KMS-11 (cell line): ENCODE measurements around the gene XPR1.

ENCODE experiments used
- H2AFZ ChIP-seq: fragments of 200-600 bp; sonication (generic); 2 replicates; pipeline ENCODE4 v1.6.1; 2016; ENCODE audit warnings: antibody characterized with exemption, mixed run types, low read depth
- H3K27ac ChIP-seq: fragments of 200-600 bp; sonication (generic); 2 replicates; pipeline ENCODE4 v1.6.1; 2016; ENCODE audit warnings: mild to moderate bottlenecking, mixed run types
- H3K27me3 ChIP-seq: fragments of 200-600 bp; sonication (generic); 2 replicates; pipeline ENCODE4 v1.6.1; 2017; ENCODE audit warnings: mild to moderate bottlenecking, low read depth, mixed run types, moderate library complexity; ENCODE audit not compliant: insufficient read depth
- H3K36me3 ChIP-seq: fragments of 200-600 bp; sonication (generic); 2 replicates; pipeline ENCODE4 v1.6.1; 2017; ENCODE audit warnings: mild to moderate bottlenecking, mixed run types; ENCODE audit not compliant: insufficient read depth
- H3K4me1 ChIP-seq: fragments of 200-600 bp; sonication (generic); 2 replicates; pipeline ENCODE4 v1.6.1; 2016; ENCODE audit warnings: mild to moderate bottlenecking, low read depth, mixed run types; ENCODE audit not compliant: poor library complexity, severe bottlenecking
- H3K4me2 ChIP-seq: fragments of 200-600 bp; sonication (generic); 2 replicates; pipeline ENCODE4 v1.7.0; 2016; ENCODE audit warnings: mild to moderate bottlenecking, mixed run types
- H3K4me3 ChIP-seq: fragments of 200-600 bp; sonication (generic); IDR thresholded peaks from 2 replicates; pipeline ENCODE4 v1.6.1; 2017; ENCODE audit warnings: low read depth, low read length, mixed read lengths; ENCODE audit not compliant: insufficient read depth
- H3K79me2 ChIP-seq: fragments of 200-600 bp; sonication (generic); 2 replicates; pipeline ENCODE4 v1.6.1; 2016; ENCODE audit warnings: low read depth, mixed run types; ENCODE audit not compliant: insufficient read depth
- H3K9ac ChIP-seq: fragments of 200-600 bp; sonication (generic); 2 replicates; pipeline ENCODE4 v1.6.1; 2016; ENCODE audit warnings: mild to moderate bottlenecking, mixed run types
- H4K20me1 ChIP-seq: fragments of 200-600 bp; sonication (generic); 2 replicates; pipeline ENCODE4 v1.6.1; 2016; ENCODE audit warnings: mild to moderate bottlenecking, mixed run types; ENCODE audit not compliant: insufficient read depth
- TF ChIP-seq, protein P1 (sequence below): fragments of 200-600 bp; sonication (generic); conservative IDR thresholded peaks from 2 replicates; pipeline ENCODE4 v1.6.1; 2017; ENCODE audit warnings: low read depth, mild to moderate bottlenecking, antibody characterized with exemption, low read length, moderate library complexity, mixed read lengths

Gene XPR1

DNA sequence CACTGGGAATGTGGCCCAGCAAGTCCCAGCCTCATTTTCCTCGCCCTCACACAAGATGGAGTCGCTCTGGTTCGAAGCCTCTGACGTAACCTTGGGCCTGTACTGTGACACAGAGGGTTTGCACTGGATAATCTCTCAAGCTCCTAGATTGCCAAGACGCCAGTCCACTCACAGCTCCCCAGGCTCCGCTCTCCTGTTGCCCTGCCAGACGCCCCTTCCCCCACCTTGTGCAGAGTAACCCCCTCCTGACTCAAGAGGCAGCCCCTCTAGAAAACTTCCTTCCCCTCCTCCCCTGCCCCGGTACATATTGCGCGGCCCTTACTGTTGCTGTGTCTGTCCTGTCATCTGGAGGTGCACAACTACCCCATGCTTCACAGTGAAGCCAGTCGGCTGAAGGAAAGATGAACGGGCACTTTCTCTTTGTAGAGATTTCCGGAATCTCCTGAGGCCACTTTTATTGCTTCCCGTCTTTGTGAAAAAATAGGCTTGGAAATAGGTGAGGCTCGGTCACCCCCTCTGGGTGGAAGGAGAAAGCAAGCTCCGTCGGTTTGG lies 279.9 kb downstream of the XPR1 start:
- no peak overlapping the region for H3K27ac ChIP-seq
- no peaks in the 10 kb centered on the region for H3K79me2 ChIP-seq
- H3K4me3 ChIP-seq: no peak overlapping the region
- no peak overlapping the region for H3K9ac ChIP-seq
- H3K27me3 ChIP-seq: no peaks in the 10 kb centered on the region
- TF ChIP-seq, protein P1, sequence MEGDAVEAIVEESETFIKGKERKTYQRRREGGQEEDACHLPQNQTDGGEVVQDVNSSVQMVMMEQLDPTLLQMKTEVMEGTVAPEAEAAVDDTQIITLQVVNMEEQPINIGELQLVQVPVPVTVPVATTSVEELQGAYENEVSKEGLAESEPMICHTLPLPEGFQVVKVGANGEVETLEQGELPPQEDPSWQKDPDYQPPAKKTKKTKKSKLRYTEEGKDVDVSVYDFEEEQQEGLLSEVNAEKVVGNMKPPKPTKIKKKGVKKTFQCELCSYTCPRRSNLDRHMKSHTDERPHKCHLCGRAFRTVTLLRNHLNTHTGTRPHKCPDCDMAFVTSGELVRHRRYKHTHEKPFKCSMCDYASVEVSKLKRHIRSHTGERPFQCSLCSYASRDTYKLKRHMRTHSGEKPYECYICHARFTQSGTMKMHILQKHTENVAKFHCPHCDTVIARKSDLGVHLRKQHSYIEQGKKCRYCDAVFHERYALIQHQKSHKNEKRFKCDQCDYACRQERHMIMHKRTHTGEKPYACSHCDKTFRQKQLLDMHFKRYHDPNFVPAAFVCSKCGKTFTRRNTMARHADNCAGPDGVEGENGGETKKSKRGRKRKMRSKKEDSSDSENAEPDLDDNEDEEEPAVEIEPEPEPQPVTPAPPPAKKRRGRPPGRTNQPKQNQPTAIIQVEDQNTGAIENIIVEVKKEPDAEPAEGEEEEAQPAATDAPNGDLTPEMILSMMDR: no peak
- H3K4me2 ChIP-seq: no peak overlapping the region
- H3K36me3 ChIP-seq: no peaks in the 10 kb centered on the region
- H3K4me1 ChIP-seq: no peaks in the 10 kb centered on the region
- H2AFZ ChIP-seq: no peak overlapping the region
- no peaks in the 10 kb centered on the region for H4K20me1 ChIP-seq

GRCh38 chr1:180912211-180912800 lies 280.5 kb downstream of the XPR1 start:
- TF ChIP-seq, protein P1: no peak
- H3K9ac ChIP-seq: no peak overlapping the region
- no peaks in the 10 kb centered on the region for H3K4me1 ChIP-seq
- H2AFZ ChIP-seq: no peak overlapping the region
- H3K27me3 ChIP-seq: no peaks in the 10 kb centered on the region
- H3K27ac ChIP-seq: no peak overlapping the region
- no peaks in the 10 kb centered on the region for H3K36me3 ChIP-seq
- H3K4me2 ChIP-seq: no peak overlapping the region
- no peak overlapping the region for H3K4me3 ChIP-seq
- no peaks in the 10 kb centered on the region for H3K79me2 ChIP-seq
- H4K20me1 ChIP-seq: no peaks in the 10 kb centered on the region

GRCh38 chr1:180912801-180913565 lies 281.2 kb downstream of the XPR1 start, which contains the start of gene KIAA1614:
Gene KIAA1614 (plus strand): TSS chr1:180912897. CDS start chr1:180913244, 347 bp downstream.
- no peak within 1 kb of the TSS for H3K4me3 ChIP-seq
- H3K27ac ChIP-seq: no peak within 1 kb of the TSS
- no peaks in the 10 kb centered on the region for H3K36me3 ChIP-seq
- no peaks in the 10 kb centered on the region for H3K79me2 ChIP-seq
- H2AFZ ChIP-seq: no peak within 1 kb of the TSS
- no peaks in the 10 kb centered on the region for H3K27me3 ChIP-seq
- no peaks in the 10 kb centered on the region for H3K4me1 ChIP-seq
- H4K20me1 ChIP-seq: no peaks in the 10 kb centered on the region
- TF ChIP-seq, protein P1: no peak
- no peak within 1 kb of the TSS for H3K9ac ChIP-seq
- H3K4me2 ChIP-seq: no peak within 1 kb of the TSS

- no peaks in the 10 kb centered on the region for H4K20me1 ChIP-seq
- H3K4me3 ChIP-seq: no peak overlapping the region
- H3K9ac ChIP-seq: no peak overlapping the region
- H3K27ac ChIP-seq: no peak overlapping the region
- no peaks in the 10 kb centered on the region for H3K4me1 ChIP-seq
- no peaks in the 10 kb centered on the region for H3K36me3 ChIP-seq
- H3K79me2 ChIP-seq: no peaks in the 10 kb centered on the region
- H2AFZ ChIP-seq: no peak overlapping the region
- TF ChIP-seq, protein P1: no peak
- H3K27me3 ChIP-seq: no peaks in the 10 kb centered on the region
- H3K4me2 ChIP-seq: no peak overlapping the region
Observed at GRCh38 chr1:180915426-180915965, 283.7 kb downstream of the XPR1 start.
